Ramos (cell line): Measurements from ENCODE around the gene DBT.
"Not testable (repeated sequence)": the region's sequence is repeated elsewhere in the genome, so short reads cannot be mapped to it uniquely, and the experiment has no call there.

Experiments used
- in situ Hi-C: fragments of 300-500 bp; cut with MboI; formaldehyde crosslinking; loops from one replicate; pipeline ENCODE4 v1.14.3; 2022; ENCODE audit warnings: low sequenced_read_pairs; ENCODE audit not compliant: unreplicated experiment

Gene DBT

DNA sequence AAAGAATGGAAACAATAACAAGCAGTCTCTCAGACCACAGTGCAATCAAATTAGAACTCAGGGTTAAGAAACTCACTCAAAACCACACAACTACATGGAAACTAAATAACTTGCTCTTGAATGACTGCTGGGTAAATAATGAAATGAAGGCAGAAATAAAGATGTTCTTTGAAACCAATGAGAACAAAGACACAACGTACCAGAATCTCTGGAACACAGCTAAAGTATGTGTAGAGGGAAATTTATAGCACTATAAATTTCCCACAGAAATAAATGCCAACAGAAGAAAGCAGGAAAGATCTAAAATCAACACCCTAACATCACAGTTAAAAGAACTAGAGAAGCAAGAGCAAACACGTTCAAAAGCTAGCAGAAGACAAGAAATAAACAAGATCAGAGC is 46.9 kb downstream of the DBT start:
- in situ Hi-C loops = not testable (repeated sequence)

GRCh38 chr1:100200060-100200459 is 49.6 kb downstream of the DBT start:
- in situ Hi-C loops = not testable (repeated sequence)

DNA sequence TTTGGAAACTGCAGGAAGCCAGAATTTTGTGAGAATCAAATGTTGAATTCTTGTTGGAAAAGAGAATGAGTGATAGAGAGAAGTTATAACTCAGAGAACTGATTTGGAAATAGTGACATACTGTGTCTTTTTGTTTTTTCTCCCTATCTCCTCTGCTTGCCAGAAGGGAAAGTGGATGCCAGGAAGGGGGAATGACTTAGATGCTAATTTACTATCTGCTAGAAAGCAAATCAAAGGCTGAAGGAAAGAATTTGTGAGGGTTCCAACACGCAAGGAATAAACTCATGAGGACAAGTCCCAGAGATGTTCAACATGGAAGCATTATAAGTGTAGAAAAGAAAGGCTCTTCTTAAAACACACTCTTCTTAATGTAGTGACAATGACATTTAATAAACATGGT is 51.0 kb downstream of the DBT start:
- in situ Hi-C loops = no loop called here

DNA sequence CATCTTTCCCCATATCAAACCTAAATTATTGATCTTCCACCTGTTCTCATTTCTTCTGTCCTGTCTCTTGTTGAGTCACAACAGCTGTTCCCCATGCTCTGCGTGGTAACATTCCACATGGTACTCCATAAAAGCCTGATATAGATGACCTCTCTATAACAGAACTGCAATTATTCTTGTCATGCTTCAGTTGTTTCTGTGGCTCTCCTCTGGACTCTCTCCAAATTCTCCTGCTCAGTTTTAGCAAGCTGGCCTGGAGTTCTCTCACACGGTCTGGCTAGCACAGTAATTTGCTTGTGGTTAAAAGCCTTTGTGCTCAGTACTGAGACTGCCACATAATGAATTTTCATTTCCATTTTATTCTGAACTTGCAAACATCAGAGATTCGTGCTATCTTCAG is 61.0 kb downstream of the DBT start:
- in situ Hi-C loops = no loop called here

- in situ Hi-C loops = no loop called here
Observed at GRCh38 chr1:100187912-100188311, 61.7 kb downstream of the DBT start.

DNA sequence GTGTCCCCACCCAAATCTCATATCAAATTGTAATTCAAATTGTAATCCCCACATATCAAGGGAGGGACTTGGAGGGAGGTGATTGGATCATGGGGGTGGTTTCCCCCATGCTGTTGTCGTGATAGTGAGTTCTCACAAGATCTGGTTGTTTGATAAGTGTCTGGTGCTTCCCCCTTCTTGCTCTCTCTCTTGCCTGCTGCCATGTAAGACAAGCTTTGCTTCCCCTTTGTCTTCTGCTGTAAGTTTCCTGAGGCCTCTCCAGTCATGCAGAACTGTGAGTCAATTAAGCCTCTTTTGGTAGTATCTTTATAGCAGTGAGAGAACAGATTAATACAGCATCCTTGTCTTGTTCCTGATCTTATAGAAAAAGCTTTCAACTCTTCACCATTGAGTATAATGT is 65.1 kb downstream of the DBT start:
- in situ Hi-C loops = no loop called here

DNA sequence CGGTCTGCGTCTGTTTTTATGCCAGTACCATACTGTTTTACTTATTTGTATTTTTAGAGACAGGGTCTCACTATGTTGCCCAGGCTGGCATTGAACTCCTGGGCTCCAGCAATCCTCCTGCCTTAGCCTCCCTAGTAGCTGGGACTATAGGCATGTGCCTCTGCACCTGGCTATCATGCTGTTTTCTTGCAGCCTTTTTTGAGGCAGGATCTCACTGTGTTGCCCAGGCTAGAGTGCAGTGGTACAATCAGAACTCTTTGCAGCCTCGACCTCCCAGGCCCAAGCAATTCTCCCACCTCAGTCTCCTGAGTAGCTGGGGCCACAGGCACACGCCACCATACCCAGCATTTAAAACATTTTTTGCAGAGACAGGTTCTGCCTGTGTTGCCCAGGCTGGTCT is 66.3 kb downstream of the DBT start:
- in situ Hi-C loops = no loop called here

- in situ Hi-C loops = no loop called here
Observed at GRCh38 chr1:100178091-100178490, 71.5 kb downstream of the DBT start, which contains the start of gene LRRC39. LRRC39 (minus strand) TSS chr1:100178256; CDS start chr1:100168516, 9,740 bp downstream.

DNA sequence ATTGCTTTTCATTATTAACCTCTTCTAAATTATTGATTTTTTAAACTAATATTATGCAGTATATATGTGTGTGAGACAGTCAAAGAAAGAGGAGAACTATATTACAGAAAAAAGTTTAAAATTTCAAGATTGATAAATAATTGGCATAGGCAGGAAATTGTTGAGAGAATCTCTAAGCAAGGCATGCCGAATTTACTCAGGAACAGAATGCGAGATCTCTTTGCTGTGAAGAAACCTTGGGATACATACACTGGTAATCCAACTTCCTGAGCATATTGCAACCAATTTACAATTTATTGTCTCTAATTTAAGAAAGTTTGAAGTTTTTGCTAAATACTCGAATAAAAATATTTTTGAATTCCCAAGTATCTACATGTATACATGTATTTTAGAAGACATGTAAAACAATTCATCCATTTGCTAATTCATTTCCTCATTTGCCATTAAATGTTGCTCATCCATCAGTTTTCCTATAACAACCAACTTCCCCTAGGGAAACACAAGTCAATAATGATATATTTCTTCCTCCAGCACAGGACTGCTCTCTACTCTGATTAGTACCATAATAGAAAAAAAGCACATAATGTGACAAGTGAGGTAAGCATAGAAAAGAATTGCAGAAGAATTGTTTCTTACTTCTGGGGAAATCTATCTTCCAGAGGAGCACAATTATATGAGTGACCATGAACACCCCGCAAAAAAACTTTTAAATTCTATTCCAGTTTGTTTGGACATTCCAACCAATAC is 72.2 kb downstream of the DBT start:
- in situ Hi-C loops = no loop called here

DNA sequence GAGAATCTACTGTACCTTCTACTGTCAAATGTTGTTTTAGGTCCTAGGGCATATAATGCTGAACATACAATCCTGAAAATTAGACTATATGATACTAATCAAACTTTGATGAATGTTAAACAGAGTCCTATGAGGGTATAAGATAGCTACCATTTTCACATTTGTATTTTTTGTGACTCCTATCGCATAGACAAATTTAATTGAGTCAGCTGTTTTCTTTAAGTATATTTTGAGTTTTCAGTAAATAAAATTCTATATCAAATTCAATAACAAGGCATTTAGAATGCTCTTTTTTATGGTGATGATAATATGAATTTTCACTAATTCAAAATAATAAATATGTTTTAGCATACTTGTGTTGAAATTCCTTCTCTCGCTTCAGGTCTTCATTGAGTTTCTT is 81.6 kb downstream of the DBT start:
- in situ Hi-C loops = no loop called here

DNA sequence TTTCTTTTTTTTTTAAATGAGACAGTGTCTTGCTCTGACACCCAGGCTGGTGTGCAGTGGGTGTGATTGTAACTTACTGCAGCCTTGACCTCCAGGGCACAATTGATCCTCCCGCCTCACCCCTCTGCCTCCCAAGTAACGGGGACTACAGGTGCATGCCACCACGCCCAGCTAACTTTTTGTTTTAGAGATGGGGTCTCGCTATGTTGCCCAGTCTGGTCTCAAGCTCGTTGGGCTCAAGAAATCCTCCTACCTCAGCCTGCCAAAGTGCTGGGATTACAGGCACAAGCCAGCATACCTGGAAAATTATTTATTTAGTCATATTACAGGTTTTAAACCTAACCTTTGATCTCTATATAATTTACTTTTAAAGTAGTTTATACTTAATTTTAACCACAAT is 84.9 kb downstream of the DBT start:
- in situ Hi-C loops = no loop called here

DNA sequence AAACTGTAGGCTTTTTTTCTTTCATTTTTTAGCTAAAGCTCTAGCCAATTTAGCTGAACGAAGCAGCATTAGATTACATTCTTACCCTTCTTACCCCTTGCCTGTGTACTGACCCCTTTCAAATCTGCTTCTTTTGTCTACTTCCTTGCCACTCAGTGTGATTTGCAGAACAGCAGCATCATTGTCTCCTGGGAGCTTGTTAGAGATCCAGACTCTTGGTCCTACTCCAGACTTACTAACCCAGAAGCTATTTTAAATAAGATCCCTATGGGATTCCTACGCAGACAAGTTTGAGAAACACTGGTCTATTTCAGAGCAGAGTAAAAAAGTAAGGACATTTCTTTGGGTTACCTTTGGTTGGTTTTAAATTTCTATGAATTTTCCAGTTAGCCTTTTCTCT is 85.4 kb downstream of the DBT start:
- in situ Hi-C loops = no loop called here

GRCh38 chr1:100162881-100163280 is 86.8 kb downstream of the DBT start:
- in situ Hi-C loops = no loop called here

DNA sequence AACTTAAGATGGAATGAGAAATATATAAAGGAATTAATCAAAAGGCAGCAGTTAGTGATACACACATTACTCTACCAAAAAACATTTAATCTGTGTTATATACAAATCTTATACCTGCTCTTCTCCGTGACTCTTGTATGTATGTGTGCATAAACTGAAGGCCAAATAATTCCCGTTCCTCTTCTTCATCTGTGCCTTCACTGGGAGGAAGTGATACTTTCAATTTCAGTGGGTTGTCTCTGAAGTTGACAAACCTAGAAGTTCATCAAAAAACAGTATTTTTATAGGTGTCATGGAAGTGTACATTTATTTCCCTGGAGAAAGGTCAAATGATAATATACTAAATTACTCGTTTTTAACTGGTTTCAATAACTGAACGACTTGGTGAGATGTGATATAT is 97.4 kb downstream of the DBT start:
- in situ Hi-C loops = no loop called here

- in situ Hi-C loops = no loop called here
Observed at GRCh38 chr1:100151679-100152078, 98.0 kb downstream of the DBT start.

DNA sequence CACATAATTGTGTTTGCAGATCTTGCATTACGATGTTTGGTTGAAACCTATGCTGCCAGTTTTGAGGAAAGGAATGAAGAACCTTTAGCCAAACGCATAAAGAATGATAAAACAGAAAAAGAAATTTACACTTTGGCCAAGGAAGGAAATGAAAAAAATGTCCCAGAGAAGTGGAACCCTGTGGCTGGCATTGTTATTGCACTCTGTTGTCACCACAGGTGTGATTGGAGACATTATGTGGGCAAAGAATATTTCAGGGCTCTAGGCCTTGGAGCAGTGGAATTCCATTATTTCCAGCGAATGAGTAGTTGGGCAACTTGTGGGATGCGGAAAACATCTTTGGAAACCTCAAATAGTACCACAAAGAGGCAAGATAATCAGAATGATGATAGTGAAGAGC is 101.8 kb downstream of the DBT start:
- in situ Hi-C loops = no loop called here

DNA sequence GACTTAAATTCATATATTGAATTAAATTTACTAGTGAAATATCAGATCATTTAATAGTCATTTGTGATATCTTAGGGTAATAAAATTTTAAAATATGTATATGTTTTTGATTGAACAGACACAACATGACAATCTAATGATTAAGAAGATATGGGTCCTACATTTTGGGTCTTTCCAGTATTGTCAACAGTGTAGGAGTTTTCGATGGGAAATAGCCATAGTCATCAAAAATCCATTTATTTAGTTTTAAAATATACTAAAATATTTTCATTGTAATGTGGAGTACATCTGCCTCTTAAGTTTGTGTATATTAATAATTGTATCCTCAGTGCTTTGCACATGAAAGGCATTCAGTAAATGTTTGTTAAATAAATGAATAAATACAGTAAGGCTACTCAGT is 102.7 kb downstream of the DBT start:
- in situ Hi-C loops = no loop called here

DNA sequence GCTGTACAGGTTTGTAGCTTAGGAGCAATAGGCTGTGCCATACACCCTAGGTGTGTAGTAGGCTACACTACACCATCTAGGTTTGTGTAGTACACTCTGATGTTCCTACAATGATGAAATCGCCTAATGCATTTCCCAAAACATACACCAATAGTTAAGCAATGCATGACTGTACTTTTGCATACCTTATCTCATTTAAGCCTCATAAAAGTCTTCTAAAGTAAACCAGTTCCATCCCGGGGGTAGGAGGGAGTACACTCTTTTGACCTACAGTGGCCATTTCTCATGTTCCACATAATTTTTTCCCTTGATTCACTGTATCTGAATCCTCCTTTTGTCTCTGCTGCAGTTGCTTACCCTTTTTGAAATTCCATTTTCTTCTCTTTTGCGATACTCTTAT is 104.5 kb downstream of the DBT start:
- in situ Hi-C loops = no loop called here

GRCh38 chr1:100142343-100142742 is 107.3 kb downstream of the DBT start:
- in situ Hi-C loops = no loop called here

DNA sequence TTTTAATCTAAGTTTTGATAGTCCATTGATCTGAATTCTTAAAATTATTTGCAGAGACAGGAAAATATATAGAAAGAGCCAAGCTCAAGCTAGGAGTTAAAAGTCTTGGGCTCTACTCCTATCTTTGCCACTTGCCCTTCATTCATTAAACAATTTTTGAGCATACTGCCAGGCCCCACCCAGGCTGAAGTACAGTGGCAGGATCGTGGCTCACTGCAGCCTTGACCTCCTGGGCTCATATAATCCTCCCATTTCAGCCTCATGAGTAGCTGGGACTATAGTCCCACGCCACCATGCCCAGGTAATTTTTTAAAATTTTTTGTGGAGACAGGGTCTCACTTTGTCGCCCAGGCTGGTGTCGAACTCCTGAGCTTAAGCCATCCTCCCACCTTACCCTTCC is 108.4 kb downstream of the DBT start:
- in situ Hi-C loops = no loop called here

GRCh38 chr1:100137602-100138001 is 112.0 kb downstream of the DBT start:
- in situ Hi-C loops = no loop called here
